HTERT RPE-1 (cell line): Measurements from ENCODE around the gene RAI1.

Experiments used
- in situ Hi-C: fragments of 300-500 bp; cut with MboI; formaldehyde crosslinking; loops from 4 replicates; pipeline ENCODE4 v1.14.3; 2020; ENCODE audit warnings: low sequenced_read_pairs

The RAI1 gene

GRCh38 chr17:17745476-17746455 is 64.5 kb downstream of the RAI1 start:
- in situ Hi-C loops: no loop called here

GRCh38 chr17:17748179-17748578 is 66.9 kb downstream of the RAI1 start:
- in situ Hi-C loops: no loop called here

GRCh38 chr17:17748604-17749003 is 67.3 kb downstream of the RAI1 start:
- in situ Hi-C loops: no loop called here

- in situ Hi-C loops: no loop called here
Measured at GRCh38 chr17:17749025-17749772, 67.9 kb downstream of the RAI1 start.

GRCh38 chr17:17749921-17750320 is 68.7 kb downstream of the RAI1 start:
- in situ Hi-C loops: no loop called here

GRCh38 chr17:17750881-17751280 is 69.6 kb downstream of the RAI1 start:
- in situ Hi-C loops: no loop called here

- in situ Hi-C loops: no loop called here
Measured at GRCh38 chr17:17751489-17752088, 70.3 kb downstream of the RAI1 start.

GRCh38 chr17:17752089-17752820 is 71.0 kb downstream of the RAI1 start:
- in situ Hi-C loops: no loop called here

- in situ Hi-C loops: no loop called here
Measured at GRCh38 chr17:17752821-17753321, 71.6 kb downstream of the RAI1 start.

- in situ Hi-C loops: no loop called here
Measured at GRCh38 chr17:17754719-17755686, 73.7 kb downstream of the RAI1 start.

- in situ Hi-C loops: no loop called here
Measured at GRCh38 chr17:17755715-17756114, 74.5 kb downstream of the RAI1 start.

GRCh38 chr17:17757391-17757791 is 76.1 kb downstream of the RAI1 start:
- in situ Hi-C loops: no loop called here

GRCh38 chr17:17757956-17758845 is 76.9 kb downstream of the RAI1 start:
- in situ Hi-C loops: no loop called here

GRCh38 chr17:17758941-17759563 is 77.8 kb downstream of the RAI1 start:
- in situ Hi-C loops: no loop called here

GRCh38 chr17:17760350-17760749 is 79.1 kb downstream of the RAI1 start:
- in situ Hi-C loops: no loop called here

- in situ Hi-C loops: no loop called here
Measured at GRCh38 chr17:17760872-17761550, 79.8 kb downstream of the RAI1 start.
